ENCODE measurements around the gene GORAB. TPM values are rescaled to one million over a fixed set of nuclear protein-coding genes. Genes with fewer than 3 reads are reported as not detected.

The GORAB gene
- total and polyA plus RNA-seq, 2 donors (not counting 3 experiments of a cell fraction or from before 2014, with no cell fraction given), result 4.4 to 6.4 TPM

DNA sequence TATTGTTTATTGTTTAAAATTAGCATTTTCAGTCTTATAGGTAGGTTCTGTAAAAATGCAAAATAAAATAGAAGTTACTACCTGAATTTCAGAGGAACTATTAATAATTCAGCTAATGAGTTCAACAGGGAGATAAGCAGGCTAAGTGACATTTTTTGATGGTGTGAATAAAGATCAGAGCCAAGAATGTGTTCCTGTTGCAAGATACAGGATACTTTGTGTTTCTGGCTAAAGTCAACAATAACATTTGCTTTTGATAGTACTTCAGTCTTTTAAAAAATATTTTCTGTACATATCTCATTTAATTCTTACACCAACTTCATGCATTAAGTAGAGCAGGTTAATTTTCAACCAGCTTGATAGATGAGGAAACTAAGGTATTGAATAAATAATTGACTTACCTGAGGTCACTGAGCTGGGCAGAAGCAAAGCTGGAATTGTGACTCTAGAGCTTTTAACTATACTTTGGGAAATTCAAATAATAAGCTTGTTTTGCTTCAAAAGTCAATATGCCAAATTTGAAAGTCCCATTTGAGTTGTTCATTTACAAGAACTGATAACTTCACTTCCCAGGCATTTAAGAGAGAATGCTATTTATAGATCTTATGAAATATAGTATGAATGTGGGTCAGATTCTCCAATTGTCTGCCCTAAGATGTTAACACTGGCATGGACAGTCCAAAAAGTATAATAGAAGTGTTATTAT is 6.0 kb downstream of the GORAB start:
- peaks cover 30% of the 10 kb centered on the region for H3K79me2 ChIP-seq (ENCODE audit: control insufficient read depth, insufficient read depth, low read length)
- intact Hi-C loops (cut with micrococcal nuclease) (loop anchor here (10.0 kb wide), 2 partner anchors 463 to 613 kb away; partner anchors contain the start of gene KIFAP3), dilution Hi-C loops (cut with MboI; ENCODE audit: extremely low pct_ligation_motif_present, low sequenced_read_pairs) (no loop called here)
- POLR2A ChIA-PET, result no interaction called here
- no peaks in the 10 kb centered on the region for H4K20me1 ChIP-seq (replicated peaks; ENCODE audit: control insufficient read depth, extremely low read depth, insufficient read depth, low read length)
- H3K4me3 ChIP-seq (replicated peaks in 1 of 3; ENCODE audit: insufficient read depth in 1 of 3, low read depth in 1 of 3, low read length in 3 of 3), result no peak overlapping the region
- TF ChIP-seq GATA2 (IDR thresholded peaks at IDR 0.05; ENCODE audit: insufficient read depth, insufficient read length, low read depth, low read length) (no peak), EZH2 (IDR thresholded peaks at IDR 0.05; ENCODE audit: borderline replicate concordance, low read depth, low read length, severe bottlenecking) (no peak), MYC (IDR thresholded peaks at IDR 0.05; ENCODE audit: low read depth, low read length) (no peak), POLR2A (IDR thresholded peaks at IDR 0.05; ENCODE audit: low read depth, low read length) (no peak), FOS (IDR thresholded peaks at IDR 0.05; ENCODE audit: borderline replicate concordance, insufficient read depth, low read length) (no peak), JUN (IDR thresholded peaks at IDR 0.05; ENCODE audit: borderline replicate concordance, insufficient read depth, insufficient read length, low read depth) (no peak)
- TF ChIP-seq, protein P1, sequence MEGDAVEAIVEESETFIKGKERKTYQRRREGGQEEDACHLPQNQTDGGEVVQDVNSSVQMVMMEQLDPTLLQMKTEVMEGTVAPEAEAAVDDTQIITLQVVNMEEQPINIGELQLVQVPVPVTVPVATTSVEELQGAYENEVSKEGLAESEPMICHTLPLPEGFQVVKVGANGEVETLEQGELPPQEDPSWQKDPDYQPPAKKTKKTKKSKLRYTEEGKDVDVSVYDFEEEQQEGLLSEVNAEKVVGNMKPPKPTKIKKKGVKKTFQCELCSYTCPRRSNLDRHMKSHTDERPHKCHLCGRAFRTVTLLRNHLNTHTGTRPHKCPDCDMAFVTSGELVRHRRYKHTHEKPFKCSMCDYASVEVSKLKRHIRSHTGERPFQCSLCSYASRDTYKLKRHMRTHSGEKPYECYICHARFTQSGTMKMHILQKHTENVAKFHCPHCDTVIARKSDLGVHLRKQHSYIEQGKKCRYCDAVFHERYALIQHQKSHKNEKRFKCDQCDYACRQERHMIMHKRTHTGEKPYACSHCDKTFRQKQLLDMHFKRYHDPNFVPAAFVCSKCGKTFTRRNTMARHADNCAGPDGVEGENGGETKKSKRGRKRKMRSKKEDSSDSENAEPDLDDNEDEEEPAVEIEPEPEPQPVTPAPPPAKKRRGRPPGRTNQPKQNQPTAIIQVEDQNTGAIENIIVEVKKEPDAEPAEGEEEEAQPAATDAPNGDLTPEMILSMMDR (IDR thresholded peaks at IDR 0.05; ENCODE audit: extremely low read depth in 1 of 2, insufficient read depth in 1 of 2, low read depth in 1 of 2, low read length in 2 of 2), result no peak
- TF ChIP-seq, protein P2, sequence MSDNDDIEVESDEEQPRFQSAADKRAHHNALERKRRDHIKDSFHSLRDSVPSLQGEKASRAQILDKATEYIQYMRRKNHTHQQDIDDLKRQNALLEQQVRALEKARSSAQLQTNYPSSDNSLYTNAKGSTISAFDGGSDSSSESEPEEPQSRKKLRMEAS (IDR thresholded peaks at IDR 0.05; ENCODE audit: insufficient read depth, insufficient read length), result no peak
- CTCF ChIA-PET, result interaction anchor here (0.6 kb wide), 1 partner anchor 149 kb away, joined by 3 read pairs; no protein-coding TSS in a partner anchor
- no TSS peak for BruUV-seq (replicated peaks)
- H3K4me2 ChIP-seq (ENCODE audit: insufficient read depth, low read length), result no peak overlapping the region
- H3K4me1 ChIP-seq (ENCODE audit: control insufficient read depth, extremely low read depth, insufficient read depth, low read length), result peaks cover 9% of the 10 kb centered on the region
- no peaks in the 10 kb centered on the region for H3K27me3 ChIP-seq (ENCODE audit: control insufficient read depth in 2 of 2, insufficient read depth in 2 of 2, low read length in 2 of 2)
- no peaks in the 10 kb centered on the region for H3K9me3 ChIP-seq (replicated peaks; ENCODE audit: control insufficient read depth, insufficient read depth, low read length)
- DNase-seq (ENCODE audit: low read depth, low spot score) (peak; percentile 21), FAIRE-seq (peak; percentile 64)
- H3K9ac ChIP-seq (replicated peaks; ENCODE audit: extremely low read depth, insufficient read depth, low read length), result no peak overlapping the region
- no peak overlapping the region for H3K27ac ChIP-seq (ENCODE audit: insufficient read depth, low read depth, low read length)
- no peak overlapping the region for H2AFZ ChIP-seq (ENCODE audit: low read depth, low read length)
- H3K9me1 ChIP-seq (replicated peaks; ENCODE audit: control insufficient read depth, extremely low read depth, insufficient read depth, low read length), result no peaks in the 10 kb centered on the region
- peaks cover 0 to 2% of the 10 kb centered on the region in 2 experiments for H3K36me3 ChIP-seq (ENCODE audit: control insufficient read depth in 2 of 2, extremely low read depth in 1 of 2, insufficient read depth in 2 of 2, low read length in 2 of 2)

All from endothelial cell of umbilical vein (primary cell).